ENCODE results near the gene MACROD2.
"Not testable (repeated sequence)": the region's sequence is repeated elsewhere in the genome, so short reads cannot be mapped to it uniquely, and the experiment has no call there.

MACROD2 gene

GRCh38 chr20:16007962-16008361, 2012.6 kb downstream of the MACROD2 start:
- no peak for DNase-seq (ENCODE audit: low read depth in 2 of 2)

- no peak for DNase-seq (ENCODE audit: low read depth in 2 of 2)
These were observed 2015.7 kb downstream of the MACROD2 start for GRCh38 chr20:16011056-16011455.

GRCh38 chr20:16011519-16011918, 2016.2 kb downstream of the MACROD2 start:
- no peak for DNase-seq (ENCODE audit: low read depth in 2 of 2)

GRCh38 chr20:16012934-16013333, 2017.6 kb downstream of the MACROD2 start:
- not testable (repeated sequence) for DNase-seq (ENCODE audit: low read depth in 2 of 2)

- no peak for DNase-seq (ENCODE audit: low read depth in 2 of 2)
These were observed 2018.3 kb downstream of the MACROD2 start for GRCh38 chr20:16013631-16014030.

GRCh38 chr20:16014436-16014835, 2019.1 kb downstream of the MACROD2 start:
- no peak for DNase-seq (ENCODE audit: low read depth in 2 of 2)

- no peak for DNase-seq (ENCODE audit: low read depth in 2 of 2)
These were observed 2022.3 kb downstream of the MACROD2 start for GRCh38 chr20:16017656-16018055.

- no peak for DNase-seq (ENCODE audit: low read depth in 2 of 2)
These were observed 2023.6 kb downstream of the MACROD2 start for GRCh38 chr20:16018881-16019280.

- no peak for DNase-seq (ENCODE audit: low read depth in 2 of 2)
These were observed 2025.7 kb downstream of the MACROD2 start for GRCh38 chr20:16020971-16021370.

- DNase-seq (ENCODE audit: low read depth in 2 of 2): no peak
These were observed 2029.8 kb downstream of the MACROD2 start for GRCh38 chr20:16025084-16025483.

- DNase-seq (ENCODE audit: low read depth in 2 of 2): no peak
These were observed 2032.4 kb downstream of the MACROD2 start for GRCh38 chr20:16027686-16028085.

- DNase-seq (ENCODE audit: low read depth in 2 of 2): no peak
These were observed 2033.6 kb downstream of the MACROD2 start for GRCh38 chr20:16028923-16029322.

- no peak for DNase-seq (ENCODE audit: low read depth in 2 of 2)
These were observed 2034.9 kb downstream of the MACROD2 start for GRCh38 chr20:16030253-16030652.

- no peak for DNase-seq (ENCODE audit: low read depth in 2 of 2)
These were observed 2040.3 kb downstream of the MACROD2 start for GRCh38 chr20:16035576-16035975.

- no peak for DNase-seq (ENCODE audit: low read depth in 2 of 2)
These were observed 2041.0 kb downstream of the MACROD2 start for GRCh38 chr20:16036331-16036730.

GRCh38 chr20:16040742-16041141, 2045.4 kb downstream of the MACROD2 start:
- DNase-seq (ENCODE audit: low read depth in 2 of 2): no peak

GRCh38 chr20:16042731-16043130, 2047.4 kb downstream of the MACROD2 start:
- DNase-seq (ENCODE audit: low read depth in 2 of 2): no peak

GRCh38 chr20:16043931-16044330, 2048.6 kb downstream of the MACROD2 start:
- DNase-seq (ENCODE audit: low read depth in 2 of 2): no peak

- no peak for DNase-seq (ENCODE audit: low read depth in 2 of 2)
These were observed 2053.6 kb downstream of the MACROD2 start for GRCh38 chr20:16048876-16049275.

- DNase-seq (ENCODE audit: low read depth in 2 of 2): no peak
These were observed 2054.3 kb downstream of the MACROD2 start for GRCh38 chr20:16049529-16050093.

GRCh38 chr20:16050366-16050765, 2055.1 kb downstream of the MACROD2 start:
- no peak for DNase-seq (ENCODE audit: low read depth in 2 of 2)

- DNase-seq (ENCODE audit: low read depth in 2 of 2): no peak
These were observed 2056.7 kb downstream of the MACROD2 start for GRCh38 chr20:16051968-16052367.

- no peak for DNase-seq (ENCODE audit: low read depth in 2 of 2)
These were observed 2057.1 kb downstream of the MACROD2 start for GRCh38 chr20:16052456-16052855.

- DNase-seq (ENCODE audit: low read depth in 2 of 2): no peak
These were observed 2059.7 kb downstream of the MACROD2 start for GRCh38 chr20:16054985-16055384.

Data from stimulated activated CD4-positive, alpha-beta T cell treated with anti-CD3 and anti-CD28 coated beads, Interleukin-1b, Interleukin-23, amount 100 ng/mL, for 1 hour (primary cell).